Hematopoietic multipotent progenitor cell treated with erythropoietin and hydrocortisone succinate and interleukin-3 and kit ligand, for 8 days (in vitro differentiated cells): ENCODE data around the gene SLC19A2.
A peak's percentile ranks its signal among the peaks of the same experiment; 100 is the strongest.
"Not testable (repeated sequence)": the region's sequence is repeated elsewhere in the genome, so short reads cannot be mapped to it uniquely, and the experiment has no call there.

Experiments used
- DNase-seq: peaks from one replicate; pipeline ENCODE4 v3.0.0-alpha.2; 2015

Gene SLC19A2

DNA sequence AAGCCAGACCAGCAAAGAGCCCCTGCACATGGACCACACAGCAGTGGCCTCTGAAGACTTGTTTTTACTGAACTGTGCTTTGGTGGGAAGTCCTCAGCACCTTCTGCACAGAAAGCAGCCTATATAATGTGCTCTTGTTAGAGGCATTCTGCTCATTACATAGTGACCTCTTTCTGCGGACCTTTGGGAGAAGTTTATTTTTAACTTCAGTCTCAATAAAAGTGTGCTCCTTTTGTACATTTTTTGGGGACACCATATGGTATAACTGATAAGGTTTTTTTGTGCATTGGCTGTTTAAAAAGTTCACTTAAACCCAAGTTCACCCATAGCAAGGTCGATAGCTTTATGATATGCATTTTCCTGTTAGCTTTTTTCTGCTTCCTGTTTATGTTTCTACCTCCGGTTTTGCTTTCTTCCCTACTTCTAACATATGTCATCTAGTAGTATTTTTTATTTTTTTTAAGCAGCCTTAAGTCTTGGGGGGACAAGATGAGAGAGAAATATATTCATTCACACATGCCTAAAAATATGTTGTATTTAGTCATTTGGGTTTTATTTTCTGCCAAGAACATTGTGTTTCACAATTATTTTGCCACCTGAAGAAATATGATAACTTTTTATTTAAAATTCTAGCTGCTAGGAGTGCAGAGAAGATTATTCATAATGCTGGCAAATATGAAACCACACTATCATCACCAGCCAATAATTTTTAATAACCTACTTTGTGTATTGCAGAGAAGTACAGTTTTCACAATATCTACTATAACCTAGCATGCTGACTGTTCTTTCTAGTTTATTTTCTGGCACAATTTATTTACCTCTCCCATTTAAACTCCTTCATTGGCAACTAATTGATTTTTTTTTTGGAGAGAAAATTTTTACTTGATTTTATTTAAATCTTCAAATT, 22.9 kb upstream of the SLC19A2 start:
- DNase-seq, result peak; percentile 64

- no peak for DNase-seq
These were observed 21.7 kb upstream of the SLC19A2 start for GRCh38 chr1:169507413-169507812.

GRCh38 chr1:169503601-169504000, 17.9 kb upstream of the SLC19A2 start:
- DNase-seq, result not testable (repeated sequence)

GRCh38 chr1:169499807-169500206, 14.1 kb upstream of the SLC19A2 start:
- no peak for DNase-seq

DNA sequence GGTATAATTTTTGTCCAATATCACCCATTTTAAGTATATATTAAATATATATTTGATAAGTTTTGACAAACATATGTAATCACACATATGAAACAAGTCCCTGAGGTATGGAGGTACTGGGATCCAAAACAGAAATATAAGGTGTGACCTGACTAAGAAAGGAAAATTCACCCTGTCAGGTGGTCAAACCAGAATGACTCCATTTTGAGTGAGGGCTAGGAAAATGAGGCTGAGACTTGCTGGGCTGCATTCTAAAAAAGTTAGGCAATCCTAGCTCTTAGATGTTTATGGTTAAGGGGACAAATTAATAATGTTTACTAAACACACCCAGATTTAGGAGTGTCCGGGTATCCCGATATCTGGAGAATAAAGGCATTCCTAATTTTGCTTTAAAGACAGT, 11.6 kb upstream of the SLC19A2 start:
- no peak for DNase-seq

- no peak for DNase-seq
These were observed 10.2 kb upstream of the SLC19A2 start for GRCh38 chr1:169495916-169496315.

- DNase-seq, result no peak
These were observed 9.5 kb upstream of the SLC19A2 start for GRCh38 chr1:169495046-169495775.

GRCh38 chr1:169494343-169494742, 8.6 kb upstream of the SLC19A2 start:
- DNase-seq, result no peak

GRCh38 chr1:169493251-169493650, 7.5 kb upstream of the SLC19A2 start:
- no peak for DNase-seq

- DNase-seq, result no peak
These were observed 6.1 kb upstream of the SLC19A2 start for GRCh38 chr1:169491845-169492281.

- DNase-seq, result no peak
These were observed 2.4 kb upstream of the SLC19A2 start for GRCh38 chr1:169488157-169488556.

DNA sequence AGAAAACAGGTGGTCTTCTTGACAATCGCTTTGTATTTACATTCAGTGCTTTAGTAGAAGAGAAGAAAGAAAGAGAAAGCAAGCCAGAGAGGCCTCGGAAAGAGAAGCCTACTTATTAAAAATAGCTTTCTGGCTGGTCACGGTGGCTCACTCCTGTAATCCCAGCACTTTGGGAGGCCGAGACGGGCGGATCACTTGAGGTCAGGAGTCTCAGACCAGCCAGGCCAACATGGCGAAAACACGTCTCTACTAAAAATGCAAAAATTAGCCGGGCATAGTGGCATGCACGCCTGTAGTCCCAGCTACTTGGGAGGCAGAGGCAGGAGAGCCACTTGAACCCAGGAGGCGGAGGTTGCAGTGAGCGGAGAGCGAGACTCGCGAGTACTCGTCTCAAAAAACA, 1.8 kb upstream of the SLC19A2 start:
- no peak for DNase-seq

DNA sequence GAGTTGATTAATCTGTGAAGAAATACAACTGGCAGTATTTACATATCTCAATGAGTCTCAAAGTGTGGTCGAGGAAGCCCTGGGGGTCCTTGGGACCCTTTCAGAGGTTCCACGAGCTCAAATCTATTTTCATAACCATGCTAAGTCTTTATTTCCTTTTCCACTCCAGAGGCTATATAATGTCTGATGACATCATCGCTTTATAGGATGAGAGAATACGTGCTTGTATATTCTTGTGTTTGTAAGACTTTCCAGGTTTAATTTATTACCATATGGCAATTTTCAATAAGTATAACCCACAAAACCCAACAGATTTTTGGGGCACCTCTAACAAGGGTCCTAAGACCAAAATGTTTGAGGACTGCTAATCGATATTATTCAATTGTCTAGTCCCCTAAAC, 1.4 kb upstream of the SLC19A2 start:
- no peak for DNase-seq

- peak; percentile 24 for DNase-seq
These were observed 722 bp upstream of the SLC19A2 start for GRCh38 chr1:169486281-169487051.

- DNase-seq, result peak; percentile 50
These were observed 887 bp downstream of the SLC19A2 start for GRCh38 chr1:169484683-169485430.

DNA sequence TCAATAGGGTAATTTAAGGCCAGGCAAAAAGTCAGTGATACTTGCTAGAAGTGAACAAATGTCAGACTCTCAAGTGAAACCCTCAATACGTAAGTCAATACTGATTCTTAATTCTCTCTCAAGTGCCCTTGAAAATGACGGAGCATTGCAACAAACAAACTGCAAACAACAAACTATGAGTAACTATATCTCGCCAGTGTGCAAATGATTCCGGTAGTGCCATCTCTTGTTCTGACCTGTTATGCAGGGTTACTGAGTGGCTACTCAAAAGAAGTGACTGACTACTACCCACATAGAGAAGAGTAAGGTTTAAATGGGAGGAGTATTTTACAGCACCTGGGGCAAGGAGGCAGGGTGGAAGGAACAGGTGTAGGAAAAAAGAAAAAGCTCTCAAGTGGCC, 1.6 kb downstream of the SLC19A2 start:
- no peak for DNase-seq

GRCh38 chr1:169483500-169483966, 2.2 kb downstream of the SLC19A2 start:
- DNase-seq, result peak; percentile 40

GRCh38 chr1:169479363-169480066, 6.2 kb downstream of the SLC19A2 start:
- DNase-seq, result no peak

GRCh38 chr1:169478094-169478672, 7.6 kb downstream of the SLC19A2 start:
- no peak for DNase-seq

- no peak for DNase-seq
These were observed 9.8 kb downstream of the SLC19A2 start for GRCh38 chr1:169475806-169476387.
